ENCODE results near the gene ITIH1. TPM values are rescaled to one million over a fixed set of nuclear protein-coding genes. Genes with fewer than 3 reads are reported as not detected.

Gene ITIH1
- total RNA-seq, 4 donors from 2014 or later, result 4.1 TPM; not detected in 3

DNA sequence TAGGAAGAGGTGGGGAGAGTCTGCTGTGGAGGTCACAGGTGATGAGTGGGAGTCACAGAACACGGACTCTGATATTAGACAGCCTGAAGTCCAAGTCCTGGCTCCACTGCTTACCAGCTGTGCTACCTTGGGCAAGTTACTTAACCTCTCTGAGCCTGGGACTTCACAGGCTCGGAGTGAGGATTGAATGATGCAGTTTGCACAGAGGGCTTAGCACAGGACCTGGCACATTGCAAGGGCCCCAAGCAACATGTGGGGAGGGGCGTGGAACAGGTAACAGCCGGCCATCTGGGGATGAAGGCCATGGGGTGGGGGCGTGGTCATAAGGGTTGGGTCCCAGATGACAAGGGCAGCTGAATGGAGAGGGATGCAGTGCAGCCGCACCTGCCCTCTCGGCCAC lies 12.9 kb downstream of the ITIH1 start:
- TF ChIP-seq EP300 (IDR thresholded peaks at IDR 0.05) (no peak), POLR2A (IDR thresholded peaks at IDR 0.05) (no peak)
- TF ChIP-seq, protein P1, sequence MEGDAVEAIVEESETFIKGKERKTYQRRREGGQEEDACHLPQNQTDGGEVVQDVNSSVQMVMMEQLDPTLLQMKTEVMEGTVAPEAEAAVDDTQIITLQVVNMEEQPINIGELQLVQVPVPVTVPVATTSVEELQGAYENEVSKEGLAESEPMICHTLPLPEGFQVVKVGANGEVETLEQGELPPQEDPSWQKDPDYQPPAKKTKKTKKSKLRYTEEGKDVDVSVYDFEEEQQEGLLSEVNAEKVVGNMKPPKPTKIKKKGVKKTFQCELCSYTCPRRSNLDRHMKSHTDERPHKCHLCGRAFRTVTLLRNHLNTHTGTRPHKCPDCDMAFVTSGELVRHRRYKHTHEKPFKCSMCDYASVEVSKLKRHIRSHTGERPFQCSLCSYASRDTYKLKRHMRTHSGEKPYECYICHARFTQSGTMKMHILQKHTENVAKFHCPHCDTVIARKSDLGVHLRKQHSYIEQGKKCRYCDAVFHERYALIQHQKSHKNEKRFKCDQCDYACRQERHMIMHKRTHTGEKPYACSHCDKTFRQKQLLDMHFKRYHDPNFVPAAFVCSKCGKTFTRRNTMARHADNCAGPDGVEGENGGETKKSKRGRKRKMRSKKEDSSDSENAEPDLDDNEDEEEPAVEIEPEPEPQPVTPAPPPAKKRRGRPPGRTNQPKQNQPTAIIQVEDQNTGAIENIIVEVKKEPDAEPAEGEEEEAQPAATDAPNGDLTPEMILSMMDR (IDR thresholded peaks at IDR 0.05), result no peak

GRCh38 chr3:52790741-52791140 lies 13.3 kb downstream of the ITIH1 start:
- Histone ChIP-seq H3K9me3 (no peaks in the 10 kb centered on the region), H3K27me3 (no peaks in the 10 kb centered on the region), H3K4me1 (peaks cover 0 to 37% (median 10%) of the 10 kb centered on the region in 4 donors), H3K36me3 (no peaks in the 10 kb centered on the region), H3K4me3 (no peak overlapping the region), H3K27ac (no peak overlapping the region)
- TF ChIP-seq EP300 (IDR thresholded peaks at IDR 0.05), result no peak
- TF ChIP-seq, protein P1 (IDR thresholded peaks at IDR 0.05), result no peak
- no peak for TF ChIP-seq POLR2A (IDR thresholded peaks at IDR 0.05)
- DNase-seq (ENCODE audit: low spot score in 2 of 2), result no peak
- WGBS, 2 donors, result 87 to 88% methylated on average over 13 of the region's 13 CpGs

More for the DNA sequence above, 12.9 kb downstream of the ITIH1 start:
- 81 to 83% methylated on average over 7 of the region's 7 CpGs for WGBS, 2 donors
- DNase-seq (ENCODE audit: low spot score in 2 of 2), result no peak
- peaks cover 0 to 33% (median 9%) of the 10 kb centered on the region in 4 donors for H3K4me1 ChIP-seq
- no peak overlapping the region for H3K27ac ChIP-seq
- H3K36me3 ChIP-seq, result no peaks in the 10 kb centered on the region
- no peak overlapping the region for H3K4me3 ChIP-seq
- no peaks in the 10 kb centered on the region for H3K9me3 ChIP-seq
- no peaks in the 10 kb centered on the region for H3K27me3 ChIP-seq

- no peak for DNase-seq (ENCODE audit: low spot score in 2 of 2)
- 85 to 87% methylated on average over 12 of the region's 12 CpGs for WGBS, 2 donors
- H3K4me1 ChIP-seq, result peaks cover 0 to 39% (median 10%) of the 10 kb centered on the region in 4 donors
- H3K36me3 ChIP-seq, result no peaks in the 10 kb centered on the region
- H3K27me3 ChIP-seq, result no peaks in the 10 kb centered on the region
- TF ChIP-seq POLR2A (IDR thresholded peaks at IDR 0.05), result no peak
- TF ChIP-seq, protein P1 (IDR thresholded peaks at IDR 0.05), result no peak
- TF ChIP-seq EP300 (IDR thresholded peaks at IDR 0.05), result no peak
- H3K27ac ChIP-seq, result no peak overlapping the region
- H3K9me3 ChIP-seq, result no peaks in the 10 kb centered on the region
- H3K4me3 ChIP-seq, result no peak overlapping the region
Observed at GRCh38 chr3:52791366-52791765, 14.0 kb downstream of the ITIH1 start.

DNA sequence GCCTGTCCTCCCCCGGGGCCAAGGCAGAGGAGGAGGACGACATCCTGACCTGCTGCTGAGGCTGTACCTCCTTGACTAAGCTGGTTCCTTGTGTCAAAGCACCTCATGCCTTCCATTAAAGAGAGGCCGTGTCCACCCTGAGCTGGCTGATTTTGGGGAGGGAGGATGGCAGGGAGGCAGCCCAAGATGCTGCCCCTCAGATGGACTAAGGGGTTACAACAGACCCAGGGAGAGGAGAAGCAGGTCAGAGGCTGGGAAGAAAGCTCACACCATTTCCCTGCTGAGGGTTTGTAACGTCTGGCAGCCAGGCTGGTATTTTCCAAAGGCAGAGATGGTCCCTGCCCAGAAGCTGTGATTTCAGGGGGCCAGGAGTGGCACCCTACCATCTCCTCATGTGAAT lies 14.5 kb downstream of the ITIH1 start:
- Histone ChIP-seq H3K4me3 (no peak overlapping the region), H3K36me3 (no peaks in the 10 kb centered on the region), H3K27me3 (no peaks in the 10 kb centered on the region), H3K9me3 (no peaks in the 10 kb centered on the region), H3K4me1 (peaks cover 0 to 39% (median 10%) of the 10 kb centered on the region in 4 donors), H3K27ac (no peak overlapping the region)
- no peak for DNase-seq (ENCODE audit: low spot score in 2 of 2)
- TF ChIP-seq, protein P1 (IDR thresholded peaks at IDR 0.05), result no peak
- TF ChIP-seq EP300 (IDR thresholded peaks at IDR 0.05) (no peak), POLR2A (IDR thresholded peaks at IDR 0.05) (no peak)
- 72 to 73% methylated on average over 4 of the region's 4 CpGs for WGBS, 2 donors

DNA sequence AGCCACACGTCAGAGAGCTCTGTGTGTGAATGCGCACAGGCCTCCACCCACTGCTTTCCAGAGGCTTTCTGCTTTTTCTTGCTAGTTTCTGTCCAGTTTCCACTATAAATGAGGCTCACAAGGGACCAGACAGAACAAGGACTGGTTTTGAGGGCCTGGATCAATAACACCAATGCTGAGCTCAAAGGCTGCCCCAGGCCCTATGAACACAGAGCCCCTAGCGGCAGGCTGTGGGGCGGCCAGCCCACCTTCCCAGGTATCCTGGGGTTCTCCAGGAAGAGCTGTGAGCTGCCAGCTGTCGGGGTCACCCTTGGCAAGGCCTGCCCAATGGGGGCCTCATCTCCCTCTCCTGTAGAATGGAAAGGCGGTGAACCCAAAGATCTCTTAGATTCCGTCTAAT lies 15.0 kb downstream of the ITIH1 start:
- TF ChIP-seq, protein P1 (IDR thresholded peaks at IDR 0.05), result no peak
- no peak for TF ChIP-seq EP300 (IDR thresholded peaks at IDR 0.05)
- no peak for TF ChIP-seq POLR2A (IDR thresholded peaks at IDR 0.05)
- H3K4me1 ChIP-seq, result peaks cover 0 to 39% (median 10%) of the 10 kb centered on the region in 4 donors

More for the DNA sequence above, 15.0 kb downstream of the ITIH1 start:
- H3K4me3 ChIP-seq, result no peak overlapping the region
- no peak for DNase-seq (ENCODE audit: low spot score in 2 of 2)
- H3K27me3 ChIP-seq, result no peaks in the 10 kb centered on the region
- H3K9me3 ChIP-seq, result no peaks in the 10 kb centered on the region
- peak overlapping the region in 1 of 4 donors; percentile 37 for H3K27ac ChIP-seq
- no peaks in the 10 kb centered on the region for H3K36me3 ChIP-seq
- WGBS, 2 donors, result 85 to 91% methylated on average over 7 of the region's 7 CpGs
